Chondrocyte (in vitro differentiated cells): ENCODE results near the gene OARD1. TPM values are rescaled to one million over a fixed set of nuclear protein-coding genes. Genes with fewer than 3 reads are reported as not detected.

ENCODE experiments used
- DNase-seq: peaks from one replicate; pipeline ENCODE4 v3.0.0; 2021; ENCODE audit warnings: mixed read lengths, low spot score
- H3K27ac Mint-ChIP-seq: one replicate; pipeline ENCODE4 v1.8.0; 2021; ENCODE audit warnings: mild to moderate bottlenecking, moderate library complexity, mixed read lengths; ENCODE audit not compliant: unreplicated experiment
- H3K27me3 Mint-ChIP-seq: 2 replicates; pipeline ENCODE4 v1.8.0; 2021; ENCODE audit warnings: low read depth, mixed read lengths
- H3K36me3 Mint-ChIP-seq: 2 replicates; pipeline ENCODE4 v1.8.0; 2021; ENCODE audit warnings: low read depth, mixed read lengths
- H3K4me1 Mint-ChIP-seq: 2 replicates; pipeline ENCODE4 v1.8.0; 2021; ENCODE audit warnings: low read depth, mild to moderate bottlenecking, mixed read lengths
- H3K4me3 Mint-ChIP-seq: one replicate; pipeline ENCODE4 v1.8.0; 2021; ENCODE audit warnings: mild to moderate bottlenecking, moderate library complexity, mixed read lengths; ENCODE audit not compliant: unreplicated experiment
- H3K9me3 Mint-ChIP-seq: 2 replicates; pipeline ENCODE4 v1.8.0; 2021; ENCODE audit warnings: low read depth, mixed read lengths
- CTCF ChIP-seq: fragments of 200-600 bp; sonication (generic); IDR thresholded peaks from 2 replicates; pipeline ENCODE4 v1.5.0; 2021; ENCODE audit warnings: antibody characterized with exemption, mild to moderate bottlenecking, moderate library complexity
- total RNA-seq: library from RNA; stranded (reverse); gene quantifications from 3 replicates; pipeline ENCODE4 v1.2.1, GENCODE V29; 2021

The OARD1 gene
- total RNA-seq, 1 donor from 2014 or later: 12.2 TPM

GRCh38 chr6:41033776-41034175, 38.4 kb downstream of the OARD1 start:
- no peak for DNase-seq
- H3K27ac Mint-ChIP-seq: peak overlapping the region; percentile 28
- no peaks in the 10 kb centered on the region for H3K9me3 Mint-ChIP-seq
- H3K36me3 Mint-ChIP-seq: no peaks in the 10 kb centered on the region
- H3K27me3 Mint-ChIP-seq: peaks cover 20% of the 10 kb centered on the region
- H3K4me1 Mint-ChIP-seq: peaks cover 4% of the 10 kb centered on the region
- no peak for TF ChIP-seq CTCF
- no peak overlapping the region for H3K4me3 Mint-ChIP-seq

- TF ChIP-seq CTCF: no peak
Measured at GRCh38 chr6:41032830-41033229, 39.3 kb downstream of the OARD1 start.

GRCh38 chr6:41028561-41029412, 43.4 kb downstream of the OARD1 start:
- Mint-ChIP-seq H3K4me3 (peak overlapping the region; percentile 77), H3K4me1 (peaks cover 23% of the 10 kb centered on the region), H3K9me3 (no peaks in the 10 kb centered on the region), H3K27me3 (peaks cover 13% of the 10 kb centered on the region), H3K27ac (peak overlapping the region; percentile 43), H3K36me3 (no peaks in the 10 kb centered on the region)
- no peak for TF ChIP-seq CTCF
- no peak for DNase-seq

More at GRCh38 chr6:41032830-41033229, 39.3 kb downstream of the OARD1 start:
- Mint-ChIP-seq H3K36me3 (no peaks in the 10 kb centered on the region), H3K27ac (no peak overlapping the region), H3K9me3 (no peaks in the 10 kb centered on the region), H3K4me1 (peaks cover 11% of the 10 kb centered on the region), H3K4me3 (no peak overlapping the region), H3K27me3 (peaks cover 19% of the 10 kb centered on the region)
- no peak for DNase-seq

- no peaks in the 10 kb centered on the region for H3K36me3 Mint-ChIP-seq
- H3K27me3 Mint-ChIP-seq: peaks cover 8% of the 10 kb centered on the region
- H3K9me3 Mint-ChIP-seq: no peaks in the 10 kb centered on the region
Measured at GRCh38 chr6:41027799-41028560, 44.2 kb downstream of the OARD1 start.

More at GRCh38 chr6:41027799-41028560, 44.2 kb downstream of the OARD1 start:
- DNase-seq: no peak
- TF ChIP-seq CTCF: peak; percentile 100
- Mint-ChIP-seq H3K4me3 (peak overlapping the region; percentile 77), H3K4me1 (peaks cover 24% of the 10 kb centered on the region), H3K27ac (peak overlapping the region; percentile 68)
